SH-SY5Y (cell line): ENCODE data around the gene GRAMD2B.

Experiments used
- GATA2 ChIP-seq: IDR thresholded peaks from 2 replicates; pipeline ENCODE4 v1.6.1; 2011; ENCODE audit warnings: mild to moderate bottlenecking, low read depth, low read length
- GATA3 ChIP-seq: IDR thresholded peaks from 2 replicates; pipeline ENCODE4 v1.6.1; 2011; ENCODE audit warnings: low read depth, mild to moderate bottlenecking, low read length, moderate library complexity

GRCh38 chr5:126383246-126383645 is 40.0 kb upstream of the GRAMD2B start:
- TF ChIP-seq GATA3 (no peak), GATA2 (no peak)
